Heart left ventricle (tissue), 16 donors: ENCODE measurements around the gene TCF7L2. TPM values are rescaled to one million over a fixed set of nuclear protein-coding genes. Genes with fewer than 3 reads are reported as not detected.
A peak's percentile ranks its signal among the peaks of the same experiment; 100 is the strongest.

Experiments used
- ATAC-seq, 4 donors: fragments of 200-7000 bp; cut with Tn5 transposase; one replicate each; pipeline ENCODE4 v1.9.1; 2020 to 2022; ENCODE audit warnings: moderate library complexity in 4 of 4, mild to moderate bottlenecking in 3 of 4, moderate number of reproducible peaks in 1 of 4
- DNase-seq, 5 donors: peaks; one replicate each; pipeline ENCODE4 v3.0.0-alpha.2; 2020
- H3K27ac ChIP-seq, 12 donors: fragments of 200-600 bp; sonication (generic) in 4 of 12; one replicate each; pipeline versions ENCODE4 v1.5.0 to v1.8.0; 2016 to 2022; ENCODE audit warnings: mild to moderate bottlenecking in 2 of 12
- H3K27me3 ChIP-seq, 9 donors: fragments of 200-600 bp; sonication (generic) in 2 of 9; one replicate each; pipeline versions ENCODE4 v1.5.1 to v1.8.0; 2016 to 2022; ENCODE audit warnings: mild to moderate bottlenecking in 3 of 9
- H3K36me3 ChIP-seq, 9 donors: fragments of 200-600 bp; sonication (generic) in 2 of 9; one replicate each; pipeline versions ENCODE4 v1.5.0 to v1.8.0; 2018 to 2022; ENCODE audit warnings: mild to moderate bottlenecking in 2 of 9
- H3K4me1 ChIP-seq, 12 donors: fragments of 200-600 bp; sonication (generic) in 4 of 12; one replicate each; pipeline versions ENCODE4 v1.5.0 to v1.8.0; 2016 to 2022; ENCODE audit warnings: mild to moderate bottlenecking in 3 of 12
- H3K4me3 ChIP-seq, 12 donors: fragments of 200-600 bp; sonication (generic) in 4 of 12; one replicate each; pipeline versions ENCODE4 v1.5.0 to v1.8.0; 2017 to 2022; ENCODE audit warnings: mild to moderate bottlenecking in 9 of 12, moderate library complexity in 4 of 12
- H3K9me3 ChIP-seq, 12 donors: fragments of 200-600 bp; sonication (generic) in 4 of 12; one replicate each; pipeline versions ENCODE4 v1.5.0 to v1.8.0; 2016 to 2022; ENCODE audit warnings: mild to moderate bottlenecking in 1 of 12
- CTCF ChIP-seq, 12 donors: fragments of 200-600 bp; sonication (generic) in 4 of 12; IDR thresholded peaks; one replicate each; pipeline versions ENCODE4 v1.5.0 to v1.8.0; 2018 to 2022; ENCODE audit warnings: antibody characterized with exemption in 12 of 12, mild to moderate bottlenecking in 5 of 12
- POLR2A ChIP-seq, 2 donors: fragments of 450-650 bp; IDR thresholded peaks; one replicate each; pipeline ENCODE4 v1.6.1; 2017; ENCODE audit warnings: antibody characterized with exemption in 2 of 2, mild to moderate bottlenecking in 2 of 2, moderate library complexity in 2 of 2
- WGBS, 4 donors: extraction: QIAGEN DNeasy Blood & Tissue Kit in 2 of 4; methylation state at CpG; one replicate each; pipeline versions ENCODE4 v1.1.5 to v1.1.7; 2013 to 2018; 5-methylcytosine and 5-hydroxymethylcytosine counted together
- intact Hi-C, 10 donors: fragments of 100-400 bp; cut with DNase I; formaldehyde crosslinking; loops; one replicate each; pipeline versions ENCODE4 v1.11.1 to v1.14.2; 2022
- polyA plus RNA-seq, 2 donors: library from polyadenylated mRNA; stranded (reverse); fragments of 200-250 nt; gene quantifications; one replicate each; pipeline ENCODE4 v1.2.3, GENCODE V29; 2013
- total RNA-seq, 9 donors: library from RNA; depleted of rRNA in 2 of 9; stranded (reverse); fragments of >200 nt in 2 of 9; fragmentation: NEBNext Ultra II Directional in 3 of 9; extraction: Animal tissue kit (Norgen Biotek cat#: 25700) in 3 of 9; gene quantifications; one replicate each; pipeline versions ENCODE4 v1.1.0 to v1.2.4, GENCODE V29; 2016 to 2023
- donor health status: ischemic (EF 13 %, LVEDD 7.1; RV severe dilation, severe dysfunction).
- donor health status: healthy with polysubstance abuse.
- donor health status: DM: no; HTN: yes; CAD: no.
- donor health status: DM: no; HTN: no; CAD: no.
- donor health status: ischemic (EF 25% LVEDD 6.9; RV normal size, moderate dysfunction).
- donor health status: ischemic (EF 25% LVEDD 5.7; RV mildly dilated, moderate dysfunction).
- donor health status: healthy.
- donor health status: DM: yes; HTN: yes; CAD: no.
- donor health status: ischemic (EF 35%, LVEDD 5.7; RV mildly dilated, moderate dysfunction).
- donor health status: nonischemic (EF 11% LVEDD 7.7; RV severe dilation, severe dysfunction).
- donor health status: DM: yes; HTN: yes; CAD: no.
- donor health status: PGD.
- donor health status: ischemic (EF 29% LVEDD 5.4; RV normal size, mild dysfunction).
- donor health status: nonischemic (EF 23%, LVEDD 6.1; RV moderate dilation, normal function).

Gene TCF7L2
- total and polyA plus RNA-seq, 11 donors, result 4.3 to 17.5 (median 8.4) TPM

GRCh38 chr10:113133497-113134115, 183.6 kb downstream of the TCF7L2 start:
- ATAC-seq (no peak), DNase-seq (no peak)
- no peak overlapping the region for H3K27ac ChIP-seq
- no peak overlapping the region for H3K4me3 ChIP-seq
- no peak for TF ChIP-seq CTCF (IDR thresholded peaks at IDR 0.05)
- TF ChIP-seq POLR2A (IDR thresholded peaks at IDR 0.05), result no peak
- H3K4me1 ChIP-seq, result peaks cover 0 to 35% (median 12%) of the 10 kb centered on the region in 12 donors
- WGBS, 4 donors, result 68 to 83% (median 77%) methylated on average over 10 of the region's 10 CpGs
- intact Hi-C loops, result loop anchor here in 3 of 10 donors (10.0 kb wide), 1 partner anchor 251 kb away; no protein-coding TSS in a partner anchor
- H3K27me3 ChIP-seq, result no peaks in the 10 kb centered on the region
- no peaks in the 10 kb centered on the region for H3K36me3 ChIP-seq
- H3K9me3 ChIP-seq, result no peaks in the 10 kb centered on the region

- Histone ChIP-seq H3K4me3 (no peak overlapping the region), H3K9me3 (no peaks in the 10 kb centered on the region), H3K36me3 (no peaks in the 10 kb centered on the region), H3K27me3 (no peaks in the 10 kb centered on the region), H3K27ac (no peak overlapping the region), H3K4me1 (peaks cover 0 to 40% (median 11%) of the 10 kb centered on the region in 12 donors)
- 69 to 80% (median 76%) methylated on average over 9 of the region's 9 CpGs for WGBS, 4 donors
- no peak for DNase-seq
- ATAC-seq, result no peak
- TF ChIP-seq POLR2A (IDR thresholded peaks at IDR 0.05) (no peak), CTCF (IDR thresholded peaks at IDR 0.05) (no peak)
- intact Hi-C loops, result loop anchor here in 3 of 10 donors (10.0 kb wide), 1 partner anchor 250 kb away; no protein-coding TSS in a partner anchor
Observed at GRCh38 chr10:113135025-113135424, 185.0 kb downstream of the TCF7L2 start.

GRCh38 chr10:113137941-113138685, 188.1 kb downstream of the TCF7L2 start:
- Histone ChIP-seq H3K27ac (peak overlapping the region in 1 of 12 donors; percentile 69), H3K4me3 (no peak overlapping the region), H3K4me1 (peaks cover 0 to 29% (median 7%) of the 10 kb centered on the region in 12 donors), H3K27me3 (no peaks in the 10 kb centered on the region), H3K36me3 (peaks cover 0 to 24% (median 10%) of the 10 kb centered on the region in 9 donors), H3K9me3 (no peaks in the 10 kb centered on the region)
- 94 to 97% (median 97%) methylated on average over 3 of the region's 3 CpGs for WGBS, 4 donors
- no peak for DNase-seq
- no peak for TF ChIP-seq CTCF (IDR thresholded peaks at IDR 0.05)
- TF ChIP-seq POLR2A (IDR thresholded peaks at IDR 0.05), result no peak
- no peak for ATAC-seq
- intact Hi-C loops, result loop anchor here in 3 of 10 donors (10.0 kb wide), 1 partner anchor 247 kb away; no protein-coding TSS in a partner anchor

GRCh38 chr10:113138937-113139585, 189.0 kb downstream of the TCF7L2 start:
- peak overlapping the region in 1 of 12 donors; percentile 69 for H3K27ac ChIP-seq
- H3K36me3 ChIP-seq, result peaks cover 0 to 31% (median 19%) of the 10 kb centered on the region in 9 donors
- H3K9me3 ChIP-seq, result no peaks in the 10 kb centered on the region
- ATAC-seq, result peak; percentile 44 to 71 (median 59)
- H3K4me1 ChIP-seq, result peaks cover 0 to 24% (median 5%) of the 10 kb centered on the region in 12 donors
- TF ChIP-seq POLR2A (IDR thresholded peaks at IDR 0.05), result no peak
- TF ChIP-seq CTCF (IDR thresholded peaks at IDR 0.05), result no peak
- no peak for DNase-seq
- 57 to 74% (median 60%) methylated on average over 4 of the region's 4 CpGs for WGBS, 4 donors
- no peak overlapping the region for H3K4me3 ChIP-seq
- intact Hi-C loops, result loop anchor here in 3 of 10 donors (10.0 kb wide), 1 partner anchor 246 kb away; no protein-coding TSS in a partner anchor
- no peaks in the 10 kb centered on the region for H3K27me3 ChIP-seq
